GM12878 (cell line): ENCODE results near the gene FAHD2A. TPM values are rescaled to one million over a fixed set of nuclear protein-coding genes. Genes with fewer than 3 reads are reported as not detected.

ENCODE experiments used
- ATAC-seq: fragments of 200-7000 bp; cut with Tn5 transposase; 3 replicates; pipeline ENCODE4 v1.9.1; 2020; ENCODE audit warnings: mild to moderate bottlenecking, moderate library complexity
- BruUV-seq: library from RNA; stranded (reverse); fragments of 400-500 nt; replicated peaks from 2 replicates; lab custom pipeline; 2021; lab: Mats Ljungman, UMichigan
- CTCF ChIA-PET: fragments of 300-600 bp; sonication (Branson Sonifier 250); formaldehyde crosslinking; extraction: SDS; loops from one replicate; lab custom pipeline; 2021; ENCODE audit warnings: inconsistent platforms; lab: Yijun Ruan, JAX
- POLR2A ChIA-PET: fragments of 350-600 bp; formaldehyde crosslinking; extraction: SDS; loops from one replicate; lab custom pipeline; 2021; ENCODE audit warnings: inconsistent platforms; lab: Charles Lee
- RAD21 ChIA-PET: fragments of 300-600 bp; sonication (Branson Sonifier 250); formaldehyde crosslinking; loops from one replicate; lab custom pipeline; 2023; ENCODE audit warnings: antibody characterized with exemption; ENCODE audit not compliant: unreplicated experiment; lab: Charles Lee
- SMC1A ChIA-PET: fragments of 300-600 bp; sonication (Branson Sonifier 250); formaldehyde crosslinking; loops from one replicate; lab custom pipeline; 2023; ENCODE audit not compliant: unreplicated experiment, uncharacterized antibody; lab: Charles Lee
- DNase-seq: peaks from one replicate; pipeline ENCODE4 v3.0.0-alpha.2; 2011; ENCODE audit warnings: low read depth, low spot score
- FAIRE-seq: peaks from 3 replicates; lab custom pipeline; 2011; peaks lifted over from hg19 to GRCh38; lab: Jason Lieb, UNC
- H2AFZ ChIP-seq: 2 replicates; pipeline ENCODE4 v1.6.0; 2011; ENCODE audit warnings: low read depth, low read length, control low read depth; ENCODE audit not compliant: control insufficient read depth
- H3K27ac ChIP-seq: 2 replicates; pipeline ENCODE4 v1.5.1; 2011; ENCODE audit warnings: control low read depth; ENCODE audit not compliant: control insufficient read depth, insufficient read depth
- H3K27me3 ChIP-seq, 2 experiments: replicated peaks in 1 of 2; 2 replicates each; pipeline versions ENCODE4 v1.6.0 to v1.6.1; 2011; ENCODE audit warnings: low read length in 1 of 2; ENCODE audit not compliant: control insufficient read depth in 2 of 2, insufficient read depth in 2 of 2
- H3K36me3 ChIP-seq, 2 experiments: 2 replicates each; pipeline ENCODE4 v1.5.1; 2011; ENCODE audit warnings: low read length in 1 of 2; ENCODE audit not compliant: control insufficient read depth in 2 of 2, insufficient read depth in 2 of 2
- H3K4me1 ChIP-seq: 2 replicates; pipeline ENCODE4 v1.6.1; 2011; ENCODE audit warnings: mild to moderate bottlenecking, low read length, moderate library complexity, mixed read lengths; ENCODE audit not compliant: control insufficient read depth, insufficient read depth
- H3K4me2 ChIP-seq: 2 replicates; pipeline ENCODE4 v1.6.0; 2011; ENCODE audit warnings: control low read depth; ENCODE audit not compliant: control insufficient read depth, insufficient read depth
- H3K4me3 ChIP-seq: fragments of 200-600 bp; sonication (generic); 2 replicates; pipeline ENCODE4 v1.5.1; 2016
- H3K79me2 ChIP-seq: 2 replicates; pipeline ENCODE4 v1.6.0; 2011; ENCODE audit warnings: low read length; ENCODE audit not compliant: control insufficient read depth, insufficient read depth
- H3K9ac ChIP-seq: 2 replicates; pipeline ENCODE4 v1.8.0; 2011; ENCODE audit warnings: low read length, control low read depth, mixed read lengths; ENCODE audit not compliant: control insufficient read depth, insufficient read depth
- H3K9me3 ChIP-seq: replicated peaks from 3 replicates; pipeline ENCODE4 v1.5.1; 2011; ENCODE audit warnings: mild to moderate bottlenecking, low read length; ENCODE audit not compliant: control insufficient read depth, insufficient read depth
- H4K20me1 ChIP-seq: 2 replicates; pipeline ENCODE4 v1.6.0; 2011; ENCODE audit not compliant: control insufficient read depth, insufficient read depth
- BMI1 ChIP-seq: fragments of 450-650 bp; IDR thresholded peaks from 2 replicates; pipeline ENCODE4 v1.6.1; 2016; ENCODE audit warnings: mild to moderate bottlenecking, moderate library complexity, borderline replicate concordance
- CHD4 ChIP-seq: fragments of 200-600 bp; sonication (generic); IDR thresholded peaks from 2 replicates; pipeline ENCODE4 v1.6.1; 2016; ENCODE audit warnings: mild to moderate bottlenecking
- CREM ChIP-seq: IDR thresholded peaks from 2 replicates; pipeline ENCODE4 v1.6.1; 2014; ENCODE audit warnings: antibody characterized with exemption, low read depth
- EZH2 ChIP-seq: IDR thresholded peaks from 2 replicates; pipeline ENCODE4 v1.6.1; 2012; ENCODE audit warnings: low read depth, mild to moderate bottlenecking, control low read depth, inconsistent platforms, low read length, borderline replicate concordance; ENCODE audit not compliant: control insufficient read depth
- GABPA ChIP-seq: IDR thresholded peaks from 2 replicates; pipeline ENCODE4 v1.6.1; 2014; ENCODE audit warnings: antibody characterized with exemption, low read depth, mild to moderate bottlenecking, inconsistent platforms
- HDAC6 ChIP-seq: fragments of 200-600 bp; sonication (generic); IDR thresholded peaks from one replicate; pipeline ENCODE4 v1.8.0; 2017; ENCODE audit warnings: antibody characterized with exemption; ENCODE audit not compliant: unreplicated experiment
- NR2C2 ChIP-seq: IDR thresholded peaks from 2 replicates; pipeline ENCODE4 v1.6.1; 2011; ENCODE audit warnings: borderline replicate concordance, low read depth; ENCODE audit not compliant: control insufficient read depth, insufficient read length
- NR2F1 ChIP-seq: fragments of 450-650 bp; conservative IDR thresholded peaks from 2 replicates; pipeline ENCODE4 v1.6.1; 2017; ENCODE audit warnings: mild to moderate bottlenecking
- PAX8 ChIP-seq: fragments of 450-650 bp; IDR thresholded peaks from 2 replicates; pipeline ENCODE4 v1.6.1; 2017; ENCODE audit warnings: mild to moderate bottlenecking, moderate library complexity
- RBBP5 ChIP-seq: fragments of 200-600 bp; sonication (generic); conservative IDR thresholded peaks from 2 replicates; pipeline ENCODE4 v1.6.1; 2016
- RCOR1 ChIP-seq: conservative IDR thresholded peaks from 2 replicates; pipeline ENCODE4 v1.6.1; 2012; ENCODE audit warnings: low read depth, low read length, improper control_type of control experiment
- SKIL ChIP-seq: fragments of 450-650 bp; IDR thresholded peaks from 2 replicates; pipeline ENCODE4 v1.6.1; 2017; ENCODE audit warnings: mild to moderate bottlenecking, low read depth, inconsistent platforms; ENCODE audit not compliant: poor library complexity, severe bottlenecking
- SMAD1 ChIP-seq: fragments of 450-650 bp; IDR thresholded peaks from 2 replicates; pipeline ENCODE4 v1.6.1; 2018; ENCODE audit warnings: mild to moderate bottlenecking, low read depth; ENCODE audit not compliant: partially characterized antibody
- SMARCA5 ChIP-seq: fragments of 450-650 bp; IDR thresholded peaks from 2 replicates; pipeline ENCODE4 v1.6.1; 2017; ENCODE audit warnings: mild to moderate bottlenecking
- YY1 ChIP-seq: IDR thresholded peaks from 2 replicates; pipeline ENCODE4 v1.6.1; 2011; ENCODE audit warnings: low read depth, mild to moderate bottlenecking, low read length
- ZNF274 ChIP-seq: IDR thresholded peaks from one replicate; pipeline ENCODE4 v1.8.0; 2011; ENCODE audit not compliant: insufficient read length, insufficient read depth
- ZNF622 ChIP-seq: fragments of 450-650 bp; IDR thresholded peaks from 2 replicates; pipeline ENCODE4 v1.6.1; 2017; ENCODE audit warnings: mild to moderate bottlenecking, inconsistent platforms
- WGBS: methylation state at CpG from one replicate; pipeline ENCODE4 v1.1.6; 2016; ENCODE audit warnings: low lambda C conversion rate; ENCODE audit not compliant: insufficient replicate concordance, insufficient coverage; ENCODE audit errors: missing lambda C conversion rate; 5-methylcytosine and 5-hydroxymethylcytosine counted together
- in situ Hi-C: fragments of 300-500 bp; cut with MboI; formaldehyde crosslinking; loops from 9 replicates; pipeline ENCODE4 v1.14.3; 2018; ENCODE audit warnings: mixed read lengths
- intact Hi-C: fragments of 100-400 bp; cut with micrococcal nuclease; formaldehyde crosslinking; loops from one replicate; pipeline ENCODE4 v1.14.2; 2022; ENCODE audit not compliant: unreplicated experiment
- polyA plus RNA-seq, 11 experiments: library from polyadenylated mRNA; depleted of rRNA in 4 of 11; unstranded in 6 of 11; stranded (reverse) in 5 of 11; fragments of >200 nt; fragmentation: Nextera tagmentation in 4 of 11; fragmentation: Illumina TruSeq in 1 of 11; extraction: Ambion mirVana in 4 of 11; extraction: Trizol in 1 of 11; gene quantifications; 1 replicate in 1 of 11; 2 replicates in 10 of 11; pipeline versions ENCODE4 v1.2.1 to v1.2.3, GENCODE V29; 2011 to 2016; ENCODE audit warnings: inconsistent platforms in 2 of 11, missing spikeins in 2 of 11, low read depth in 1 of 11
- total RNA-seq, 4 experiments: library from RNA; depleted of rRNA in 3 of 4; stranded (reverse); fragments of >200 nt in 3 of 4; fragmentation: Illumina TruSeq in 1 of 4; extraction: Trizol in 1 of 4; gene quantifications; 2 replicates each; pipeline versions ENCODE4 v1.2.1 to v1.2.3, GENCODE V29; 2013 to 2021
- TF ChIP-seq, protein P1 (sequence below): fragments of 450-650 bp; IDR thresholded peaks from 2 replicates; pipeline ENCODE4 v1.6.1; 2014; ENCODE audit warnings: mild to moderate bottlenecking
- TF ChIP-seq, protein P2 (sequence below): IDR thresholded peaks from 2 replicates; pipeline ENCODE4 v1.6.1; 2011; ENCODE audit warnings: low read depth, mild to moderate bottlenecking, low read length, moderate library complexity, borderline replicate concordance; ENCODE audit errors: extremely low read depth

FAHD2A gene
- total and polyA plus RNA-seq, 10 of the 15 experiments (the other 5 are each of a cell fraction or from before 2014, with no cell fraction given), result 11.2 to 38.2 (median 25.1) TPM

GRCh38 chr2:95381212-95382191 is 21.0 kb upstream of the FAHD2A start:
- Histone ChIP-seq H3K27me3 (peaks cover 0 to 1% of the 10 kb centered on the region in 2 experiments; a peak in 1 of 4 replicates), H3K4me3 (no peak overlapping the region), H3K9ac (no peak overlapping the region), H3K27ac (no peak overlapping the region), H3K36me3 (no peaks in the 10 kb centered on the region), H3K4me1 (no peaks in the 10 kb centered on the region), H3K9me3 (no peaks in the 10 kb centered on the region), H3K79me2 (no peaks in the 10 kb centered on the region), H4K20me1 (no peaks in the 10 kb centered on the region), H3K4me2 (no peak overlapping the region), H2AFZ (no peak overlapping the region)
- intact Hi-C loops (no loop called here), in situ Hi-C loops (no loop called here)
- BruUV-seq, result no TSS peak
- CTCF ChIA-PET, result interaction anchor here (2.0 kb wide), 1 partner anchor 8 kb away, joined by 5 read pairs; no protein-coding TSS in a partner anchor
- POLR2A ChIA-PET, result no interaction called here
- no peak for ATAC-seq
- WGBS, result 33% methylated on average over 20 of the region's 22 CpGs
- RAD21 ChIA-PET, result no interaction called here
- TF ChIP-seq SMARCA5 (no peak), ZNF274 (no peak), ZNF622 (no peak), RBBP5 (no peak), PAX8 (no peak), NR2C2 (no peak), GABPA (no peak), RCOR1 (no peak), EZH2 (no peak), SMAD1 (no peak), HDAC6 (no peak), BMI1 (no peak), YY1 (no peak), CREM (no peak), CHD4 (no peak), NR2F1 (no peak), SKIL (no peak)
- TF ChIP-seq, protein P1, sequence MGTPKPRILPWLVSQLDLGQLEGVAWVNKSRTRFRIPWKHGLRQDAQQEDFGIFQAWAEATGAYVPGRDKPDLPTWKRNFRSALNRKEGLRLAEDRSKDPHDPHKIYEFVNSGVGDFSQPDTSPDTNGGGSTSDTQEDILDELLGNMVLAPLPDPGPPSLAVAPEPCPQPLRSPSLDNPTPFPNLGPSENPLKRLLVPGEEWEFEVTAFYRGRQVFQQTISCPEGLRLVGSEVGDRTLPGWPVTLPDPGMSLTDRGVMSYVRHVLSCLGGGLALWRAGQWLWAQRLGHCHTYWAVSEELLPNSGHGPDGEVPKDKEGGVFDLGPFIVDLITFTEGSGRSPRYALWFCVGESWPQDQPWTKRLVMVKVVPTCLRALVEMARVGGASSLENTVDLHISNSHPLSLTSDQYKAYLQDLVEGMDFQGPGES, result no peak
- TF ChIP-seq, protein P2, sequence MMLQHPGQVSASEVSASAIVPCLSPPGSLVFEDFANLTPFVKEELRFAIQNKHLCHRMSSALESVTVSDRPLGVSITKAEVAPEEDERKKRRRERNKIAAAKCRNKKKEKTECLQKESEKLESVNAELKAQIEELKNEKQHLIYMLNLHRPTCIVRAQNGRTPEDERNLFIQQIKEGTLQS, result no peak
- DNase-seq, result no peak
- SMC1A ChIA-PET, result no interaction called here
- no peak for FAIRE-seq
